Neural cell (in vitro differentiated cells): ENCODE results near the gene CHST11. TPM values are rescaled to one million over a fixed set of nuclear protein-coding genes. Genes with fewer than 3 reads are reported as not detected.

ENCODE experiments used
- H2AFZ ChIP-seq: fragments of 200-600, 300-800 bp; sonication (generic), shearing (Covaris generic); 2 replicates; pipeline ENCODE4 v1.6.0; 2014; ENCODE audit warnings: low read depth, mild to moderate bottlenecking, antibody characterized with exemption, low read length, moderate library complexity
- H3F3A ChIP-seq: fragments of 200-600 bp; shearing (Covaris generic); 2 replicates; pipeline ENCODE4 v1.6.1; 2016; ENCODE audit warnings: mild to moderate bottlenecking, moderate library complexity, mixed read lengths, antibody characterized with exemption, low read length; ENCODE audit not compliant: insufficient read depth, poor library complexity, severe bottlenecking
- H3K27ac ChIP-seq: fragments of 200-600, 300-800 bp; sonication (generic), shearing (Covaris generic); 2 replicates; pipeline ENCODE4 v1.5.1; 2014; ENCODE audit warnings: mild to moderate bottlenecking, low read length, moderate library complexity
- H3K27me3 ChIP-seq: fragments of 300-800, 200-600 bp; sonication (generic), shearing (Covaris generic); 2 replicates; pipeline ENCODE4 v1.6.0; 2014; ENCODE audit warnings: mild to moderate bottlenecking, low read depth, low read length, moderate library complexity; ENCODE audit not compliant: insufficient read depth
- H3K36me3 ChIP-seq: fragments of 300-800, 200-600 bp; sonication (generic), shearing (Covaris generic); 2 replicates; pipeline ENCODE4 v1.5.1; 2014; ENCODE audit warnings: mild to moderate bottlenecking, antibody characterized with exemption, low read length, moderate library complexity; ENCODE audit not compliant: insufficient read depth
- H3K4me2 ChIP-seq: fragments of 300-800, 200-600 bp; sonication (generic), shearing (Covaris generic); 2 replicates; pipeline ENCODE4 v1.6.0; 2014; ENCODE audit warnings: mild to moderate bottlenecking, low read length
- H3K4me3 ChIP-seq: fragments of 300-800, 200-600 bp; sonication (generic), shearing (Covaris generic); 2 replicates; pipeline ENCODE4 v1.5.1; 2014; ENCODE audit warnings: mild to moderate bottlenecking, low read length, moderate library complexity
- H3K79me2 ChIP-seq: fragments of 200-600 bp; shearing (Covaris generic); replicated peaks from 2 replicates; pipeline ENCODE4 v1.6.0; 2014; ENCODE audit warnings: mild to moderate bottlenecking, low read length, moderate library complexity; ENCODE audit not compliant: insufficient read depth
- H3K9ac ChIP-seq: fragments of 300-800, 200-600 bp; sonication (generic), shearing (Covaris generic); 2 replicates; pipeline ENCODE4 v1.6.1; 2016; ENCODE audit warnings: mild to moderate bottlenecking, low read length, mixed read lengths
- H3K9me2 ChIP-seq: fragments of 200-600 bp; shearing (Covaris generic); 2 replicates; pipeline ENCODE4 v1.6.1; 2016; ENCODE audit warnings: mild to moderate bottlenecking, low read length, mixed read lengths; ENCODE audit not compliant: insufficient read depth
- H3K9me3 ChIP-seq: fragments of 200-600, 300-800 bp; sonication (generic), shearing (Covaris generic); 2 replicates; pipeline ENCODE4 v1.6.1; 2016; ENCODE audit warnings: mild to moderate bottlenecking, mixed run types, low read length, moderate library complexity, mixed read lengths
- H4K20me1 ChIP-seq: fragments of 200-600 bp; shearing (Covaris generic); 2 replicates; pipeline ENCODE4 v1.6.1; 2016; ENCODE audit warnings: mild to moderate bottlenecking, mixed run types; ENCODE audit not compliant: insufficient read depth
- CTCF ChIP-seq: fragments of 450-650 bp; IDR thresholded peaks from 2 replicates; pipeline ENCODE4 v1.5.1; 2014; ENCODE audit warnings: antibody characterized with exemption, mild to moderate bottlenecking, moderate library complexity; ENCODE audit not compliant: poor library complexity, severe bottlenecking
- EP300 ChIP-seq: fragments of 450-650 bp; conservative IDR thresholded peaks from 2 replicates; pipeline ENCODE4 v1.6.1; 2014; ENCODE audit warnings: antibody characterized with exemption, mild to moderate bottlenecking, moderate library complexity; ENCODE audit not compliant: poor library complexity, severe bottlenecking
- EZH2 ChIP-seq: fragments of 200-600, 300-800 bp; shearing (Covaris generic), sonication (generic); IDR thresholded peaks from 2 replicates; pipeline ENCODE4 v1.6.1; 2014; ENCODE audit warnings: antibody characterized with exemption, low read length, borderline replicate concordance, mild to moderate bottlenecking; ENCODE audit not compliant: insufficient read depth, poor library complexity, severe bottlenecking
- MXI1 ChIP-seq: fragments of 450-650 bp; conservative IDR thresholded peaks from 2 replicates; pipeline ENCODE4 v1.6.1; 2014; ENCODE audit warnings: antibody characterized with exemption, mild to moderate bottlenecking; ENCODE audit not compliant: poor library complexity, severe bottlenecking
- POLR2AphosphoS5 ChIP-seq: IDR thresholded peaks from 2 replicates; pipeline ENCODE4 v1.6.1; 2012
- RAD21 ChIP-seq: fragments of 450-650 bp; conservative IDR thresholded peaks from 2 replicates; pipeline ENCODE4 v1.6.1; 2014; ENCODE audit warnings: antibody characterized with exemption, mild to moderate bottlenecking, moderate library complexity
- REST ChIP-seq: IDR thresholded peaks from 2 replicates; pipeline ENCODE4 v1.6.1; 2012; ENCODE audit warnings: borderline replicate concordance
- SMC3 ChIP-seq: fragments of 450-650 bp; conservative IDR thresholded peaks from 2 replicates; pipeline ENCODE4 v1.6.1; 2014; ENCODE audit warnings: antibody characterized with exemption, mild to moderate bottlenecking, moderate library complexity; ENCODE audit not compliant: poor library complexity
- TAF1 ChIP-seq: IDR thresholded peaks from 2 replicates; pipeline ENCODE4 v1.6.1; 2012; ENCODE audit warnings: low read depth
- polyA plus RNA-seq: library from polyadenylated mRNA; depleted of rRNA; stranded (reverse); fragments of >200 nt; gene quantifications from 2 replicates; pipeline ENCODE4 v1.2.3, GENCODE V29; 2014

Gene CHST11
- polyA plus RNA-seq, 1 donor from 2014 or later = 15.0 TPM

GRCh38 chr12:104733717-104734175 is 277.0 kb downstream of the CHST11 start:
- no peak overlapping the region for H3K4me2 ChIP-seq
- no peak overlapping the region for H2AFZ ChIP-seq
- no peaks in the 10 kb centered on the region for H3K9me3 ChIP-seq
- no peaks in the 10 kb centered on the region for H4K20me1 ChIP-seq
- no peak overlapping the region for H3K4me3 ChIP-seq
- no peaks in the 10 kb centered on the region for H3K36me3 ChIP-seq
- H3F3A ChIP-seq = no peaks in the 10 kb centered on the region
- peak; percentile 16 for TF ChIP-seq CTCF
- TF ChIP-seq RAD21 = no peak
- H3K9ac ChIP-seq = no peak overlapping the region
- no peaks in the 10 kb centered on the region for H3K79me2 ChIP-seq
- H3K9me2 ChIP-seq = no peaks in the 10 kb centered on the region
- no peak overlapping the region for H3K27ac ChIP-seq
- no peaks in the 10 kb centered on the region for H3K27me3 ChIP-seq

GRCh38 chr12:104734541-104735095 is 277.9 kb downstream of the CHST11 start:
- Histone ChIP-seq H4K20me1 (no peaks in the 10 kb centered on the region), H3F3A (no peaks in the 10 kb centered on the region), H3K36me3 (no peaks in the 10 kb centered on the region), H3K9me2 (no peaks in the 10 kb centered on the region), H3K27ac (no peak overlapping the region), H3K27me3 (no peaks in the 10 kb centered on the region), H3K9me3 (no peaks in the 10 kb centered on the region), H3K4me2 (no peak overlapping the region), H2AFZ (no peak overlapping the region), H3K4me3 (no peak overlapping the region), H3K9ac (no peak overlapping the region), H3K79me2 (no peaks in the 10 kb centered on the region)
- TF ChIP-seq EP300 (no peak), POLR2AphosphoS5 (no peak), TAF1 (no peak)

GRCh38 chr12:104735801-104736200 is 279.1 kb downstream of the CHST11 start:
- H3K9ac ChIP-seq = no peak overlapping the region
- no peaks in the 10 kb centered on the region for H3K36me3 ChIP-seq
- H3K4me2 ChIP-seq = no peak overlapping the region
- H3F3A ChIP-seq = no peaks in the 10 kb centered on the region
- H4K20me1 ChIP-seq = no peaks in the 10 kb centered on the region
- no peaks in the 10 kb centered on the region for H3K27me3 ChIP-seq
- no peak overlapping the region for H3K27ac ChIP-seq
- H2AFZ ChIP-seq = no peak overlapping the region
- H3K79me2 ChIP-seq = no peaks in the 10 kb centered on the region
- no peak overlapping the region for H3K4me3 ChIP-seq
- TF ChIP-seq SMC3 (no peak), EP300 (no peak), POLR2AphosphoS5 (no peak), REST (no peak), MXI1 (no peak), CTCF (no peak), RAD21 (no peak), TAF1 (no peak), EZH2 (no peak)
- H3K9me3 ChIP-seq = no peaks in the 10 kb centered on the region
- H3K9me2 ChIP-seq = no peaks in the 10 kb centered on the region
